Prostate gland (tissue), 2 donors: ENCODE measurements around the gene PURA. TPM values are rescaled to one million over a fixed set of nuclear protein-coding genes. Genes with fewer than 3 reads are reported as not detected.

Source experiments
- DNase-seq: peaks from one replicate; pipeline ENCODE4 v3.0.0-alpha.2; 2019; ENCODE audit warnings: low spot score
- H3K27ac ChIP-seq, 2 donors: fragments of 200-600 bp; sonication (generic); 2 replicates each; pipeline ENCODE4 v1.5.1; 2017 to 2019
- H3K27me3 ChIP-seq: fragments of 200-600 bp; sonication (generic); replicated peaks from 2 replicates; pipeline ENCODE4 v1.5.1; 2019; ENCODE audit not compliant: insufficient read depth
- H3K36me3 ChIP-seq, 2 donors: fragments of 200-600 bp; sonication (generic); 1 replicate in 1 of 2; 2 replicates in 1 of 2; pipeline versions ENCODE4 v1.5.1 to v1.8.1; 2017 to 2019
- H3K4me1 ChIP-seq: fragments of 200-600 bp; sonication (generic); replicated peaks from 2 replicates; pipeline ENCODE4 v1.5.1; 2019
- H3K4me3 ChIP-seq, 2 donors: fragments of 200-600 bp; sonication (generic); 2 replicates each; pipeline ENCODE4 v1.5.1; 2017 to 2019
- H3K9me3 ChIP-seq: fragments of 200-600 bp; sonication (generic); 2 replicates; pipeline ENCODE4 v1.5.1; 2017
- CTCF ChIP-seq, 4 experiments: fragments of 200-600 bp in 2 of 4; fragments of 450-650 bp in 2 of 4; sonication (generic) in 2 of 4; IDR thresholded peaks; 1 replicate in 3 of 4; 2 replicates in 1 of 4; pipeline ENCODE4 v1.5.1; 2016 to 2019; ENCODE audit warnings: antibody characterized with exemption in 4 of 4, mild to moderate bottlenecking in 2 of 4, moderate library complexity in 2 of 4
- POLR2A ChIP-seq: fragments of 450-650 bp; IDR thresholded peaks from one replicate; pipeline ENCODE4 v1.6.1; 2016; ENCODE audit warnings: antibody characterized with exemption, mild to moderate bottlenecking
- POLR2AphosphoS5 ChIP-seq: sonication (generic); formaldehyde crosslinking; IDR thresholded peaks from one replicate; pipeline ENCODE4 v1.6.1; 2017; ENCODE audit warnings: antibody characterized with exemption
- WGBS: methylation state at CpG from one replicate; pipeline ENCODE4 v1.1.5; 2018; 5-methylcytosine and 5-hydroxymethylcytosine counted together
- intact Hi-C: fragments of 100-400 bp; cut with DNase I; formaldehyde crosslinking; loops from one replicate; pipeline ENCODE4 v1.14.2; 2022
- total RNA-seq, 2 donors: library from RNA; depleted of rRNA; stranded (reverse); fragments of >200 nt; gene quantifications; one replicate each; pipeline ENCODE4 v1.1.0, GENCODE V29; 2016

PURA gene
- total RNA-seq, 2 donors from 2014 or later: 24.2 to 27.2 TPM

GRCh38 chr5:140093866-140094265, 20.0 kb upstream of the PURA start:
- intact Hi-C loops: no loop called here
- Histone ChIP-seq H3K4me1 (no peaks in the 10 kb centered on the region), H3K9me3 (no peaks in the 10 kb centered on the region), H3K36me3 (no peaks in the 10 kb centered on the region), H3K27me3 (no peaks in the 10 kb centered on the region), H3K4me3 (no peak overlapping the region), H3K27ac (no peak overlapping the region)
- DNase-seq: no peak
- no peak for TF ChIP-seq POLR2A
- no peak for TF ChIP-seq POLR2AphosphoS5
- TF ChIP-seq CTCF (IDR thresholded peaks at IDR 0.05): no peak
- WGBS: 66% methylated on average over 1 of the region's 1 CpG

- Histone ChIP-seq H3K27me3 (no peaks in the 10 kb centered on the region), H3K4me1 (no peaks in the 10 kb centered on the region), H3K9me3 (no peaks in the 10 kb centered on the region), H3K27ac (no peak overlapping the region), H3K4me3 (no peak overlapping the region), H3K36me3 (no peaks in the 10 kb centered on the region)
- intact Hi-C loops: no loop called here
- TF ChIP-seq POLR2A: no peak
- DNase-seq: no peak
Measured at GRCh38 chr5:140094889-140095288, 19.0 kb upstream of the PURA start.

- 81% methylated on average over 1 of the region's 1 CpG for whole genome bisulfite sequencing
- TF ChIP-seq CTCF (IDR thresholded peaks at IDR 0.05) (no peak), POLR2AphosphoS5 (no peak), POLR2A (no peak)
- no peak overlapping the region for H3K27ac ChIP-seq
- intact Hi-C loops: no loop called here
- DNase-seq: no peak
- no peaks in the 10 kb centered on the region for H3K9me3 ChIP-seq
- no peaks in the 10 kb centered on the region for H3K27me3 ChIP-seq
- H3K36me3 ChIP-seq: no peaks in the 10 kb centered on the region
- H3K4me1 ChIP-seq: no peaks in the 10 kb centered on the region
- no peak overlapping the region for H3K4me3 ChIP-seq
Measured at GRCh38 chr5:140101179-140101578, 12.7 kb upstream of the PURA start.

GRCh38 chr5:140103154-140103553, 10.8 kb upstream of the PURA start:
- Histone ChIP-seq H3K9me3 (no peaks in the 10 kb centered on the region), H3K36me3 (no peaks in the 10 kb centered on the region), H3K4me1 (peaks cover 4% of the 10 kb centered on the region), H3K4me3 (no peak overlapping the region), H3K27me3 (no peaks in the 10 kb centered on the region), H3K27ac (no peak overlapping the region)
- DNase-seq: no peak
- intact Hi-C loops: no loop called here
- TF ChIP-seq POLR2A: no peak
- TF ChIP-seq POLR2AphosphoS5: no peak
- TF ChIP-seq CTCF (IDR thresholded peaks at IDR 0.05): no peak
- WGBS: 63% methylated on average over 1 of the region's 1 CpG

- DNase-seq: no peak
- intact Hi-C loops: no loop called here
- no peaks in the 10 kb centered on the region for H3K9me3 ChIP-seq
- H3K27ac ChIP-seq: no peak overlapping the region
- peaks cover 4% of the 10 kb centered on the region for H3K4me1 ChIP-seq
- TF ChIP-seq CTCF (IDR thresholded peaks at IDR 0.05) (no peak), POLR2A (no peak), POLR2AphosphoS5 (no peak)
- H3K4me3 ChIP-seq: no peak overlapping the region
- no peaks in the 10 kb centered on the region for H3K36me3 ChIP-seq
- no peaks in the 10 kb centered on the region for H3K27me3 ChIP-seq
- WGBS: 71% methylated on average over 1 of the region's 1 CpG
Measured at GRCh38 chr5:140104100-140104499, 9.8 kb upstream of the PURA start.
